Smooth muscle cell (in vitro differentiated cells): ENCODE data around the gene SLC24A1. TPM values are rescaled to one million over a fixed set of nuclear protein-coding genes. Genes with fewer than 3 reads are reported as not detected.

Experiments used
- DNase-seq: peaks from one replicate; lab custom pipeline; 2025; ENCODE audit not compliant: unreplicated experiment; lab: John Stamatoyannopoulos, UW
- H2AFZ ChIP-seq: fragments of 200-600 bp; sonication (generic); 2 replicates; pipeline ENCODE4 v1.6.0; 2016; ENCODE audit warnings: antibody characterized with exemption, low read depth, mild to moderate bottlenecking
- H3F3A ChIP-seq: fragments of 200-600 bp; sonication (generic); 2 replicates; pipeline ENCODE4 v1.6.0; 2017; ENCODE audit warnings: antibody characterized with exemption, low read depth
- H3K27ac ChIP-seq: fragments of 200-600 bp; sonication (generic); 2 replicates; pipeline ENCODE4 v1.5.1; 2016; ENCODE audit warnings: low read depth, mild to moderate bottlenecking
- H3K27me3 ChIP-seq: fragments of 200-600 bp; sonication (generic); 2 replicates; pipeline ENCODE4 v1.6.1; 2016; ENCODE audit warnings: low read depth, mild to moderate bottlenecking
- H3K36me3 ChIP-seq: fragments of 200-600 bp; sonication (generic); 2 replicates; pipeline ENCODE4 v1.5.1; 2016; ENCODE audit warnings: low read depth
- H3K4me1 ChIP-seq: fragments of 200-600 bp; sonication (generic); 2 replicates; pipeline ENCODE4 v1.5.1; 2016; ENCODE audit warnings: low read depth
- H3K4me2 ChIP-seq: fragments of 200-600 bp; sonication (generic); 2 replicates; pipeline ENCODE4 v1.6.0; 2016; ENCODE audit warnings: mild to moderate bottlenecking
- H3K4me3 ChIP-seq: fragments of 200-600 bp; sonication (generic); 2 replicates; pipeline ENCODE4 v1.5.1; 2016; ENCODE audit warnings: mild to moderate bottlenecking
- H3K79me2 ChIP-seq: fragments of 200-600 bp; sonication (generic); 2 replicates; pipeline ENCODE4 v1.6.0; 2016; ENCODE audit warnings: low read depth, mild to moderate bottlenecking
- H3K9ac ChIP-seq: fragments of 200-600 bp; sonication (generic); 2 replicates; pipeline ENCODE4 v1.6.0; 2016; ENCODE audit warnings: low read depth
- H3K9me3 ChIP-seq: fragments of 200-600 bp; sonication (generic); replicated peaks from 2 replicates; pipeline ENCODE4 v1.5.1; 2016; ENCODE audit warnings: low read depth
- H4K20me1 ChIP-seq: fragments of 200-600 bp; sonication (generic); 2 replicates; pipeline ENCODE4 v1.6.0; 2016; ENCODE audit warnings: low read depth
- WGBS: methylation state at CpG from one replicate; pipeline ENCODE4 v1.1.7; 2016; ENCODE audit warnings: low lambda C conversion rate; 5-methylcytosine and 5-hydroxymethylcytosine counted together
- polyA plus RNA-seq: library from polyadenylated mRNA; unstranded; fragments of >200 nt; fragmentation: Nextera tagmentation; extraction: Ambion mirVana; gene quantifications from 2 replicates; pipeline ENCODE4 v1.2.1, GENCODE V29; 2016
- total RNA-seq: library from RNA; depleted of rRNA; stranded (reverse); fragments of >200 nt; gene quantifications from 2 replicates; pipeline ENCODE4 v1.2.3, GENCODE V29; 2014
- TF ChIP-seq, protein P1 (sequence below): fragments of 200-600 bp; sonication (generic); IDR thresholded peaks from 2 replicates; pipeline ENCODE4 v1.5.1; 2017; ENCODE audit warnings: borderline replicate concordance, mild to moderate bottlenecking, antibody characterized with exemption; ENCODE audit not compliant: insufficient read depth, poor library complexity, severe bottlenecking

SLC24A1 gene
- total and polyA plus RNA-seq, 2 experiments from 2014 or later = 1.3 to 2.8 TPM

- no peak overlapping the region for H3K9ac ChIP-seq
- TF ChIP-seq, protein P1, sequence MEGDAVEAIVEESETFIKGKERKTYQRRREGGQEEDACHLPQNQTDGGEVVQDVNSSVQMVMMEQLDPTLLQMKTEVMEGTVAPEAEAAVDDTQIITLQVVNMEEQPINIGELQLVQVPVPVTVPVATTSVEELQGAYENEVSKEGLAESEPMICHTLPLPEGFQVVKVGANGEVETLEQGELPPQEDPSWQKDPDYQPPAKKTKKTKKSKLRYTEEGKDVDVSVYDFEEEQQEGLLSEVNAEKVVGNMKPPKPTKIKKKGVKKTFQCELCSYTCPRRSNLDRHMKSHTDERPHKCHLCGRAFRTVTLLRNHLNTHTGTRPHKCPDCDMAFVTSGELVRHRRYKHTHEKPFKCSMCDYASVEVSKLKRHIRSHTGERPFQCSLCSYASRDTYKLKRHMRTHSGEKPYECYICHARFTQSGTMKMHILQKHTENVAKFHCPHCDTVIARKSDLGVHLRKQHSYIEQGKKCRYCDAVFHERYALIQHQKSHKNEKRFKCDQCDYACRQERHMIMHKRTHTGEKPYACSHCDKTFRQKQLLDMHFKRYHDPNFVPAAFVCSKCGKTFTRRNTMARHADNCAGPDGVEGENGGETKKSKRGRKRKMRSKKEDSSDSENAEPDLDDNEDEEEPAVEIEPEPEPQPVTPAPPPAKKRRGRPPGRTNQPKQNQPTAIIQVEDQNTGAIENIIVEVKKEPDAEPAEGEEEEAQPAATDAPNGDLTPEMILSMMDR = no peak
- no peak for DNase-seq
- no peaks in the 10 kb centered on the region for H3K9me3 ChIP-seq
- no peak overlapping the region for H3K4me2 ChIP-seq
- H3K27ac ChIP-seq = no peak overlapping the region
- H3K79me2 ChIP-seq = no peaks in the 10 kb centered on the region
- H3K27me3 ChIP-seq = no peaks in the 10 kb centered on the region
- H3K4me3 ChIP-seq = no peak overlapping the region
- 80% methylated on average over 2 of the region's 2 CpGs for WGBS
- no peaks in the 10 kb centered on the region for H3F3A ChIP-seq
- no peak overlapping the region for H2AFZ ChIP-seq
- no peaks in the 10 kb centered on the region for H3K4me1 ChIP-seq
- no peaks in the 10 kb centered on the region for H3K36me3 ChIP-seq
- H4K20me1 ChIP-seq = no peaks in the 10 kb centered on the region
Observed at GRCh38 chr15:65633752-65634151, 12.0 kb downstream of the SLC24A1 start.

- no peaks in the 10 kb centered on the region for H3K4me1 ChIP-seq
- H3K79me2 ChIP-seq = no peaks in the 10 kb centered on the region
- H3K27me3 ChIP-seq = no peaks in the 10 kb centered on the region
- H2AFZ ChIP-seq = no peak overlapping the region
- no peaks in the 10 kb centered on the region for H3F3A ChIP-seq
- H3K9me3 ChIP-seq = no peaks in the 10 kb centered on the region
- H3K9ac ChIP-seq = no peak overlapping the region
- H4K20me1 ChIP-seq = no peaks in the 10 kb centered on the region
- no peak overlapping the region for H3K4me2 ChIP-seq
- WGBS = 100% methylated on average over 1 of the region's 1 CpG
- H3K4me3 ChIP-seq = no peak overlapping the region
- H3K36me3 ChIP-seq = no peaks in the 10 kb centered on the region
- no peak for DNase-seq
- no peak overlapping the region for H3K27ac ChIP-seq
- TF ChIP-seq, protein P1 = no peak
Observed at GRCh38 chr15:65634356-65634755, 12.6 kb downstream of the SLC24A1 start.

- TF ChIP-seq, protein P1 = no peak
- Histone ChIP-seq H4K20me1 (no peaks in the 10 kb centered on the region), H3K4me1 (no peaks in the 10 kb centered on the region), H3K4me2 (no peak overlapping the region), H3K27ac (no peak overlapping the region), H3K9me3 (no peaks in the 10 kb centered on the region), H2AFZ (no peak overlapping the region), H3K27me3 (no peaks in the 10 kb centered on the region), H3K36me3 (no peaks in the 10 kb centered on the region), H3K79me2 (no peaks in the 10 kb centered on the region), H3F3A (no peaks in the 10 kb centered on the region), H3K9ac (no peak overlapping the region), H3K4me3 (no peak overlapping the region)
- DNase-seq = no peak
- 90% methylated on average over 5 of the region's 5 CpGs for WGBS
Observed at GRCh38 chr15:65638109-65638508, 16.4 kb downstream of the SLC24A1 start.

GRCh38 chr15:65638681-65639089 is 16.9 kb downstream of the SLC24A1 start:
- Histone ChIP-seq H3K36me3 (no peaks in the 10 kb centered on the region), H3K4me3 (no peak overlapping the region), H3K4me2 (no peak overlapping the region), H2AFZ (no peak overlapping the region), H3K9ac (no peak overlapping the region), H3K27ac (no peak overlapping the region), H3K9me3 (no peaks in the 10 kb centered on the region), H3F3A (no peaks in the 10 kb centered on the region), H3K79me2 (no peaks in the 10 kb centered on the region), H3K27me3 (no peaks in the 10 kb centered on the region), H3K4me1 (no peaks in the 10 kb centered on the region), H4K20me1 (no peaks in the 10 kb centered on the region)
- TF ChIP-seq, protein P1 = peak; percentile 78
- WGBS = 35% methylated on average over 3 of the region's 3 CpGs
- DNase-seq = no peak
